DLD1 (cell line): ENCODE data around the gene CLDN34.

Experiments used
- in situ Hi-C: cut with HindIII; loops from 2 replicates; pipeline ENCODE4 v1.10.0; 2017; ENCODE audit warnings: low sequenced_read_pairs

Gene CLDN34

DNA sequence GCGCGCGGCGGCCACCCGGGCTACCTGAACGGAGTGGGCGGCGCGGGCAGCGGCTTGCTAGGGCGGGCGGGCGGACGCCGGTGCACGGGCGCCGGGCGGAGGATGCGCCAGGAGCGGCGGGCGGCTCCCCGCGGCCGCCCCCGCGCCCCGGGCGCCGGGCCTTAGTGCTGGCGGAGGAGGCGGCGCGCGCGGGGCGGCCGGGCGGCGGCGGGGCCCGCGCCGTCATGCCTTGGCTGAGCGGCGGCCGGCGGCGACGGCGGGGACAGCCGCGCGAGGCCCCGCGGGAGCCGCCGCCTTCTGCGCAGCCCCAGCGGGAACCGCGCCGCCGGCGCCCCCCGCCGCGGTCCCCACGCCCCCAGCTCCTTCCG, 48.2 kb downstream of the CLDN34 start:
- in situ Hi-C loops = no loop called here

- in situ Hi-C loops = no loop called here
These were observed 48.8 kb downstream of the CLDN34 start for GRCh38 chrX:10015723-10016518.

GRCh38 chrX:10016519-10017132, 49.5 kb downstream of the CLDN34 start:
- in situ Hi-C loops = no loop called here

GRCh38 chrX:10017872-10018271, 50.7 kb downstream of the CLDN34 start:
- in situ Hi-C loops = no loop called here
